NCI-H2227 (cell line): ENCODE results near the gene HLA-DPB1.
A peak's percentile ranks its signal among the peaks of the same experiment; 100 is the strongest.

Source experiments
- DNase-seq: peaks from one replicate; lab custom pipeline; 2025; ENCODE audit not compliant: unreplicated experiment; lab: John Stamatoyannopoulos, UW

Gene HLA-DPB1

DNA sequence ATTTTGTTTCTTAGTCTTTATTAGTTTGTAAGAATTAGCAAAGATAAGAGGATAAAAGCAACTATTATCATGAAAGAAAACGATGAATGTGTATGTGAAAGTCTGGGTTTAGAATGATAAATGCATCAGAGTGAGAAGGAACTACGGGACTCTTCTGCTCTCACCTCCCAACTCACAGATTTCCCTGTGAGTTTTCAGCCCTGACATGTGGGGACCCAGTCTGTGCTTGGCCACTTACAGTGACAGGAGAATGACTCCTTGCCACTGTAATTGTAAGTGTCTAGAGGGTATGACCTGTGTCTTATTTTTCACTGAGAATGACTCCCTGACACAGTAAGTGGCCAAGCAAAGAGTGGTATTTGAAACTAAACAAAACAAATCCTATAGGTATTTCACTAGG lies 4.9 kb upstream of the HLA-DPB1 start:
- no peak for DNase-seq

DNA sequence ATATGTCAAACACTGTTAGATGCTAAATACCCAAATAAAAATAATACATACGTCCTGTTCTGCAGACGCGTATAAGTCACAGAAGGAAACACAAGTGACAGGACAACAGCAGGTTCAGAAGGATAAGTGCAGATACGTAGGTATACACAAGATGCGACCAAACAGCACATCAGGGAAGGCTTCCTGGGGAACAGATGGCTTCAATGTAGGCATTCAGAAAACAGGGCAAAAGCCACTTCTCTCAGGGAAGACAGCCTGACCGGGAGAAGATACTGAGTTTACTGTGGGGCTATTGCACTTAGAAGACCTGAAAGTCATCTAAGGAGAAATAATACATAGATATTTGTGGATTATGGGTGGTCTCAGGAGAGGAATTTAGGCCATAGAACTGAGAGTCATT lies 4.2 kb upstream of the HLA-DPB1 start:
- DNase-seq = no peak

DNA sequence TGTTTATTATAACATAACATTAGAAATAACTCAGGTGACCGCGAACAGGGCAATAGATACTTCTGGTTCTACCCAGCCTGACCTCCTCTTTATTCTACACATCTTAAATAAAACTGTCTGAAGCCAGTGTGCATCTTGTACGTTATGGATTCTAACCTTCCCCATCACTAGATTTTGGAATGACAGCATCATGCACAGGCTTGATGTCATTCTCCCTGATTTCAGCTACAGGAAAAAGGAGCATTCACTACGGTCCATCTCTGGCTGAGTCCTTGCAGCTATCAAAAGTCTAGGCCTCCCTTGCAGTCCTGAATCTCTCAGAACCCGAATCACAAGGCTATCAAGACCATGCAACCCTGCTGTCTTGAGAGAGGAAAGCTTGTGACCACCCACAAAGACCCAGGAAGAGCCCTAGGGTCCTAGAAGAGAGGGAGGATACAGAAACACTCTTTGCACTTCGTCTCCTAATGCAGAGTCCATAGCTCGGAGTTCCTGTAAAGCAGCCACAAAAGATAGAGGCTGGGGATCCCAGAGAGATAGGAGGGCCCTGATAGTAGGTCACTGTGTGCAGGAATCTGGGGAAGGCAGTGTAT lies 3.2 kb upstream of the HLA-DPB1 start:
- no peak for DNase-seq

DNA sequence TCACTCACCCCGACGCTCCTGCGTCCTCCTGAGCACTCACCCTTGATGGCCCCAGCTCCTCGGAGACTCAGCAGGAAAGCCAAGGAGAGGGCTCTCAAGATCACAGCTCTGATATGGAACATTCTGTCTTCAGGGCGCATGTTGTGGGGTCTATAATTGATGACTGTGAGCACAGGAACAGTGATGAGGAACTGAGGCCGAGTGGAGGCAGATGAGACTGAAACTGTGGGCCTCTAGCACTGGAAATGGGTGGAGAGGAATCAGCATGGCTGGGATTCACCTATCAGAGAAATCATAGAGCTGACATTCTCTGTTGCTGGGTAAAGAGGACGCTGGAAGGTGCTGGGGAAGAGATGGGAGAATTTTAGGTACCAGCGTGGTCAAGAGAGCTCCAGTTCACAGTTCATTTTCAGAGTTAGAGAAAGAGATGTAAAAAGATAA lies 2.3 kb upstream of the HLA-DPB1 start, which contains the start of gene HLA-DPA1:
Gene HLA-DPA1, minus strand, starts transcription at position 219 of the 441 bp plus-strand sequence.
- no peak for DNase-seq

DNA sequence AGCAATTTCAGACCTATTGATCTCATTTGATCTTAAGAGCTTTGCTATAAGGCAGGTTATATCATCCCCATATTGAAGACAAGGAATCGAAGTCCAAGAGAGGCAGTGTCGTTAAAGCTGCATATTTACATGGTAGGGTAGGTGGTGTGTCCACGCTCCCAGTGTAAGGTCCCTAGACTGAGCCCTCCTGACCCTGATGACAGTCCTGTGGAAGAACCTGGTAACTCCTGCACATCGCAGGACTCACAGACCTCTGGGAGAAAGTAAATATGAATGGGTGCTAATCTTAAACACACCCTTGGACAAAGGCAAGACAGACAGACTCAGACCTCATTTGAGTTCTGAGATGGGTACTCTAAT lies 602 bp upstream of the HLA-DPB1 start:
- DNase-seq = no peak

DNA sequence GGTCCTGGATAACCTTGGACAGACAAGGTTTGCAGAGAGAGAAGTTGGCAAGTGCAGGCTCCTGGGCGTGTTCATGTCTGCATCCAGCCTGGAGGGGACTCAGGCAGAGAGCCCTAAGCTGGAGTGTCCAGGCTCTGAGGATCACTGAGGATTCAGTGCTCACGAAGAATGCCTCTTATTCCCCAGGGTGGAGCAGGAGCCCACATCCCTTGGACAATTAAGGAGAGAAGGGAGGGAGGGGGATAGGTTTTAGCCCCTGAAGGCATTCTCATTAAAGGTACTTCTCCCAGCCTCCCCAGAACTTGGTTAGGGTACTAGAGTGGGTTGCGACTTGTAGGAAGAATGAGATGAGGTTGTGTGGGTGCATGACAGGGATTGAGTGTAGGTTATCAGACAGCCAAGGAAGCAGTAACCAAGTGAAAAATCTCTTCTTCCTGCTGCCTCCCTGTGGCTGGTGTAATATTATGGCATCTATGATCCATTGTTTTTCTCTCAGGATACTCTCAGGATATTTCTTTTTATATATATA lies 680 bp downstream of the HLA-DPB1 start:
- no peak for DNase-seq

DNA sequence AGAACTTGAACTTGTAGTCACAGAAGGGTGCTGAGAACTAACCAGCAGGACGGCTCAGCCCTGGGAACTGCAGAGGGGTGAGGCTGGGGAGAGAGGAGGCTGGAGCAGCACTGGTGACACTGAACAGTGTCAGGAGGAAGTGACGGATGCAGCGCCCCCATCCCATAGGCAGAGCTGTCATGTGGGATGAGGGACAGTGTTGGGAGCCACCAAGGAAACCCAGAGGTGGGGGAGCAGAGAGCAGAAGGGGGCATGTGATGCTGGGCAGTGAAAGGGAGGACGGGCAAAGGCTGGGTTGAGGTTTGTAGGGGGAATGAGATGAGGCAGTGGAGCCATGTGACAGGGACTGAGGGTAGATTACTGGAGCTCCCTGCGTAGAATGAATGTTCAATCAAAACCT lies 2.1 kb downstream of the HLA-DPB1 start:
- DNase-seq = no peak

DNA sequence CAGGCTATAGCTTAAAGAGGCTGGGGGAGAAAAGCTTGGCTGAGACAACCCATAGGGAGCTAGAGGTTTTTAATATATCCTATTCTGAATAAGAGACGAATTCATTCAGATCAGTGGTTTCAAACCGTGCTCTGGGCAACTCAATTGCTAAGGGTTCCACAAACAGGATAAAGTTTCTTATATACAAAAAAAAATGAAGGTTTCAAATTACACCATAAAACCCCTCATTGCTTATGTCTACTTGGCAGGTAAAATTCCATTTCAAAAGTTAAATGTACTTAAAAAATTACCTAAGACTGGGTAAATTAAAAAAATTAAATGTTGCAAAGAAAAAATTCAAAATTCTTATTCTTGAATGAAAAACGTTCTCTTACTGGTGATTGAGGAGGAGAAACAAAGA lies 2.7 kb downstream of the HLA-DPB1 start:
- no peak for DNase-seq

DNA sequence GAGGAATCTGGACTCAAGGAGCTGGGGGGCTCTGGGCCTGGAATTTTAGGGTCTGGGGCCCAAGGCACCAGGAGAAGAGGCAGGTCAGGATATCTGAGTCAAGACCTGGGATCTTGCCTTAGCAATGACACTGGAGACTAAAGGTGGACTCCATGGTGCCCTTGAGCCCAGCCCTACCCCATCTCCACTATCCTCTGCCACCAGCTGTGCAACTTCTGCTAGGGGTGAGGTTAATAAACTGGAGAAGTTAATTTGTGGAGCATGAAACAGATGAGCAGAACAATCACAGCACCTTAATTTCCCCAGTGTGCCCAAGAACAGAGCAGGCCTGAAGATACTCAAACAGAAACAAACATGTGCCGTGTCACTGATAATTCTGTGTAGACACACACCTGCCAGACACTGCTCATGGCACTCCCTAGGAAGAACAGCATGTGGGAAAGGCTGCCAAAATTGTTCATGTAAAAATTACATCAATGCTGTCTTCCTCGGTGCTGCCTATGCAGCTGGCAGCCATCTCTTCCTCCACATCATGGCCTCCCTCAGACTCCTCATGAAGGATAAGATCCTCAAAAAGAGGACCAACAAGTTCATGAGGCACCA lies 3.2 kb downstream of the HLA-DPB1 start:
- no peak for DNase-seq

DNA sequence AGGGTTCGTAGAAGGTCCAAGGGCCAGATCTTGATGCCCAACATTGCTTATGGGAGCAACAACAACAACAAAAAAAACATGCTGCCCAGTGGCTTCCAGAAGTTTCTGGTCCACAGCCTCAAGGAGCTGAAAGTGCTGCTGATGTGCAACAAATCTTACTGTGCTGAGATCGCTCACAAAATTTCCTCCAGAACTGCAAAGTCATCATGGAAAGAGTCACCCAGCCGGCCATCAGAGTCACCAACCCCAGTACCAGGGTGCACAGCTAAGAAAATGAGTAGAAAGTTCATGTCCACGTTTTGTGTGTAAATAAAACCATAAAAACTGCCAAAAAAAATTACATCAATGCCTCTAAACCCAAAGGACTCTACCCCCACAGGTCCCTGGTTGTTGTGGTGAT lies 3.8 kb downstream of the HLA-DPB1 start:
- DNase-seq = no peak

DNA sequence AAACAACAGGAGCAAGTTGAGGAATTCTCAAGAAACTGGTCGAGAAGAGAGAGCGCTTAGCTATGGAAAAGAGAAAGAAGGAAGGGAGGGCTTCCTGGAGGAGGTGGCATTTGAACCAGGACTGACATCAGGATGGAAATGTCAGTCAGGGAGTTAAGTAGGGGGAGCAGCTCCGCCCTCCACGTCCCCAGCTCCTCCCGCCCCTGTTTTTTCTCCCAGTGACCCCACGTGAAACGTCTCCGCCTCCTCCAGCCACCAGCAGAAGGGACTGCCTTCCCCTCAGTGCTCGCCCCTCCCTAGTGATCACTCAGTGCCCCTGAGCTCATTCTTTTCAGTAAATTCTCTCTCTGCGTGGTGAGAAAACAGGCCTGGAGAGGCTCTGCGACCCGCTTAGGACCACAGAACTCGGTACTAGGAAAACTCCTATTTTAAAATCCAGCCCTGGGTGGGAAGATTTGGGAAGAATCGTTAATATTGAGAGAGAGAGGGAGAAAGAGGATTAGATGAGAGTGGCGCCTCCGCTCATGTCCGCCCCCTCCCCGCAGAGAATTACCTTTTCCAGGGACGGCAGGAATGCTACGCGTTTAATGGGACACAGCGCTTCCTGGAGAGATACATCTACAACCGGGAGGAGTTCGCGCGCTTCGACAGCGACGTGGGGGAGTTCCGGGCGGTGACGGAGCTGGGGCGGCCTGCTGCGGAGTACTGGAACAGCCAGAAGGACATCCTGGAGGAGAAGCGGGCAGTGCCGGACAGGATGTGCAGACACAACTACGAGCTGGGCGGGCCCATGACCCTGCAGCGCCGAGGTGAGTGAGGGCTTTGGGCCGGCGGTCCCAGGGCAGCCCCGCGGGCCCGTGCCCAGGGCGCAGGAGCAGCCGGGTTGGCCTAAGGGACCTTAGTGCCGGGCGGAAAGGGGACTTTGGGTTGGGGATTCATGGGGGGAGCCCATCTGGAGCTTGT lies 4.6 kb downstream of the HLA-DPB1 start:
- peak; percentile 72 for DNase-seq

DNA sequence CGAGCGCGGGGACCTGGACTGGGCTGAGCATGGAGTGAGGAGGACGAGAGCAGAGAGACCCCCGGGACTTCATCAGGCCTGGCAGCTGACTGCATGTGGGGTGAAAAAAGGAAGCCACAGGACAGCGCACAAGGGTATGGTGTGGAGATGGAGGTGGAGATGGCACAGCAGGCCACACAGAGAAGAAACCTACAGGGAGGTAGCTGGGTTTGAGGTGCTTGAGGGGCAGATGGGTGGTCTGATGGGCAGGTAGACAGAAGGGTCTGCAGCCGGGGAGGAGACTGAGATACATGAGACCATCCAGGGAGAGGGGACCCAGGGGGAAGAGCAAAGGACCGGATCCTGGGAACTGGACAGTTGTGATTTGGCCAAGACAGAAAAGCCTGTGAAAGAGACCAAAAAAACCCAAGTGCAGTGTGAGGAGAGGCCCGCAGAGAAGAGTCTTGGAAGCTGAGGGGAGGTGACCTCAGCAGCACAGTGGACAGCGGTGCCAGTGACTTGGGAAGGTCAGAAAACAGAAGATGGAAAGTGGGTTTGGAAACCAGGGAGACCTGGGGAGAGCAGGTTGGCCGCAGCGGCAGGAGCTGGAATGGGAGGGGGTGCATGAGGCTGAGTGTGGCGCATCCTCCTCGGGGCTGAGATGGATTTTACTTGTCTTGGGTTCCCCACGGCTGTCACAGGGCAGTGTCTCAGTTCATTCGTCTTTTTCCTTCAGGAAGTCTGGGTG lies 5.5 kb downstream of the HLA-DPB1 start:
- DNase-seq = no peak

DNA sequence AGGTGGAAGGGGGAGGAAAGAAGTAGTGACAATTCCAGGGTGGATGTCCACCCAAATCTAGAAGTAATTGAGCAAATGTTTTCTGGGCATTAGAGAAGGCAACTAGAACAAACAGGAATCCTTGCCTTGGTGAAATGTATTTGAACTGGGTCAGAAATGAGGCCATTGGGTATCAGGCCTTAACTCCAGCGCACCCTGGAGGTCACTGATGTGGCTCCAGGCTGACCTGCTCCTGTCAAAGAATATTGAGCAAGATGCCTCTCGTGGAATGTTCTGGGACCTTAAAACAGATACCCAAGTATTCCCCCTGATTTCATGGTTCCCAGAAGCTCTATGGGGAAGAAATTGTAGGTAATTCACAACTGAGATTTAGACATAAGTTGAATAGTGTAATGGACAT lies 6.9 kb downstream of the HLA-DPB1 start:
- no peak for DNase-seq

DNA sequence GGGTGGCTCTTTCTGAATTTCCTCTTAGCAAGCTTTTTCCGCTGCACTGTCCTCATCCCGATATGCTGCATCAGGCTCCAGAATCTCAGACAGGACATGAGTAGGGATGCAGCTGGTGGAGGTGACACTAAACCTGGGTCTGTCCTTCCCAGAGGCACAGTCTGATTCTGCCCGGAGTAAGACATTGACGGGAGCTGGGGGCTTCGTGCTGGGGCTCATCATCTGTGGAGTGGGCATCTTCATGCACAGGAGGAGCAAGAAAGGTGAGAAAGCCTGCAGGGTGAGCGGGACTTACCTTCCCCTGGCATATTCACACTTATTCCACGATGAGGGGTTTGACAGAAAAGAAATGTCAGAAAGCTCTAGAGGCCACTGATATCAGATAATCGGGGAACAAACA lies 9.8 kb downstream of the HLA-DPB1 start:
- DNase-seq = no peak

DNA sequence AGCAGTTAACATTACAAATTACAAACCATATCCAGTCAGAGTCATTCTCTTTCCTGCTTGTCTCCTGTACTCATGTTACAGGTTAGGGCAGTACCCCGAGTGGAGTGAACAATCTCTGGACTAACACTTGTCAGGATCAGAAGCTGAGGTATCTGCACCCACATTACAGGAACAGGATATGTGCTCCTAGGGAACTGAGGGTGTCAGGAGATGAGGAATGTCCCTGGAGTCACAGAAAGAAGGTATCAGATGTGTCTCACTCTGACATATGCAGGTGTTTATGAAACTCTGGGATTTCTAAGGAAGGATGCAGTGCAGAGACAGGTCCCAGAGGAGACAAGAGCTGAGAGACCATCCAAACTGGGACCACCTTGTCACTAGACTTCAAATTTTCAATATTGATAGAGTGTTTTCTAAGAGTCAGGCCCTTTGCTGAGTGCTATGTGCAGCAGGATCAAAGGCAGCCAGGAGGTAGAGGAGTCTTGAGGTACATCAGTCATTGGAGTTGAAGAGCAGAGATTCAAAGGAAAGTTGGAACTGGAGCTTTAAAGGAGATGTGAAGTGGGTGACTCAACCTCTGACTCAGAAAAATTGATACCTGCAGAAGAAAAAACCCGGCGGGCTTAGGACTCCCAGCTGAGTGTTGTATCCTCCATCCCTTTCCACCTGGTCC lies 12.6 kb downstream of the HLA-DPB1 start:
- DNase-seq = no peak

DNA sequence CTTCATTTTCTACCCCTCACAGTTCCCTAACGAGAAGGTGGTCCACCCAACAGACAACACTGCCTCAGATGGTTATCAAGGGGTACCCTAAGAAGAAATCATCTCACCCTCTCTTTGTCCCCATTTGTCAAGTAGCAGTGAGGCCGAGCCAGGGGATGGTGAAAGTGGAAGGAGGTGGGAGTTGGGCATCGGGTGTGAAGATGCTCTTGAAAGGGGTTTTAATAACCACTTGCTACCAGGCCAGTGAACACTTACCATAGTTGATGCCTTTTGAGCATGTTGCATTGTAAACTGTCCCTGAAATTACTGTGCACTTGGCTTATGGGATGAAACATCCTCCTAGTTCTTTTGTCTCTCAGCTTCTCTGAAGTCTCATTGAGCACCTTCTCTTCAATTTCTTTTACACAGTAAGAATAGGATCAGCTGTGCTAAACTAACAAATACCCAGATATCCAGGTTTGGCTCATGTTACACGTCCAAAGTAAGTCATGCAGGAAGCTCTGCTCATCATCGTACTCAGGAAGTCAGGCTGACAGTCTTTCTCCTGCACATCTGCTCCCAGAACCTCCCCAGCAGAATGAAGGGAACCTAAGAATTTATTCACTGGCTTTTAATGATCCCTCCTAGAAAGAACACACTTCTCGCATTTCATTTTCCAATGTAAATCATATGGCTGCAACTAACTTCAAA lies 13.3 kb downstream of the HLA-DPB1 start:
- no peak for DNase-seq

DNA sequence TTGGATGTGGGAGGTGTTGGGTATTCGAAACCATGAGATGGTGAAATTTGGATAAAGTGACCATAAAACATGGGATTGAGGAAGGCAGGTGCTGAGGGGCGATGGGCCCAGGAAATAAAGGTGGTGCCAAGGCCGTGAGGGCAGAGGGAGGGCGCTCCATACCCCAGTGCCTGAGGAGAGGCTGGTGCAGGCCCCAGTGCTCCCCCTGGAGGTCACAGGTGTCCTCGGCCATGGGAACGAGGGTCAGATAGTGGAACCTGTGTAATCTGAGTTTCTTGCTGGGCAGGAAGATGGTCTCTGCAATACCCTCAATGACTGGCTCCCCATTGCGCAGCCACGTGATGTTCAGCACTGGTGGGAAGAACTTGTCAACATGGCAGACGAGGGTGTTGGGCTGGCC lies 16.2 kb downstream of the HLA-DPB1 start:
- no peak for DNase-seq

DNA sequence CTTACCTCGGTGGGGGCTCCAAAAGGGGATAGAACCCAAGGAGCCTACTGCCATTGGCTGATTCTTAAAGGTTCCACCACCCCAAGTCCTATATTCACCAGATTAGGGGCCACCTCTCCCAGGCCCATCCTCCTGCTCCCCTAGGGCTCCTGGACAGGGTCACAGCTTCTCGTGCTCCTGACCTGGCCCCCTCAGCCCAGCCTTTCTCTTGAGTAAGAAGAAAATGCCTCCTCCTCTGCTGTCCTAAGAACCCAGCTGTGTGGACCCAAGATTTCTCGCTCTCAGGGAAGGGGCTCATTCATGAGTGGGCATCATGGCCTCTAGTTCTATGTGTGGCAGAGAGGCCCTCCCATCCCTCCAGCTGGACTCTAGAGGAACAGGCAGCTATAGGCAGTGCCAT lies 16.6 kb downstream of the HLA-DPB1 start:
- DNase-seq = no peak

DNA sequence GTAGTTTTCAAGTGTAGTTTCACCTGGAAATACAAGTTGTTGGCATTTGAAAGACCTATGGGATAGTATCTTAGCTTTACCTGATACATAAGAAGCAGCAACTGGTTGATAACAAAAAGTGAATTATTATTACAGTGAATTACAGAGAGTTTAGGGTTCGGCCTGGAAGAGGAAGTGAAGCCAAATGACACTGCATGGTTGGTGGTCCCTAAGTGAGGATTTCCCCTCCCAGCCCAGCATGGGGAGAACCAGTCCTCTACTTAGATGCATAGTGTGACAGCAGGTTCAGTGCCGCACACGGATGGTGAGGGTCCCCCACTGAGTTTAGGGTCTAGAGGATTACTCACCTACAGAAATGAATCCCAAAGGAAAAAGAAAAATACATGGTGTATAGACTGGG lies 18.1 kb downstream of the HLA-DPB1 start:
- no peak for DNase-seq

DNA sequence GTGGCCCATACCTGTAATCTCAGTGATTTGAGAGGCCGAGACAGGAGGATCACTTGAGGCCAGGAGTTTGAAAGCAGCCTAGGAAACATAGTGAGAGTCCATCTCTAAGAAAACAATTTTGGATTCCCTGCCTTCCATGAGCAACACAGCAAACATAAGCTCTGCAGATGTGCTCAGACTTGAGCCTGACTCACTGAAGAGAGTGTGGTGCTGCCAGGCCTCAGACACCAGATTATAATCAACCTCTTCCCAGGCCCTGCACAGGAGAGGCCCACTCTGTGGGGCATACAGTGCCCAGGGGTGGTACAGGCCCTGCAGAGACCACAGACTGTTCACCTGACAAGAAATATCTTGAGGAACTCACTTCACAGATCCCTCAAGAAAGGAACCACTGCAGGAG lies 19.9 kb downstream of the HLA-DPB1 start:
- no peak for DNase-seq
